ENCODE data around the gene ZEB2.

ZEB2 gene

DNA sequence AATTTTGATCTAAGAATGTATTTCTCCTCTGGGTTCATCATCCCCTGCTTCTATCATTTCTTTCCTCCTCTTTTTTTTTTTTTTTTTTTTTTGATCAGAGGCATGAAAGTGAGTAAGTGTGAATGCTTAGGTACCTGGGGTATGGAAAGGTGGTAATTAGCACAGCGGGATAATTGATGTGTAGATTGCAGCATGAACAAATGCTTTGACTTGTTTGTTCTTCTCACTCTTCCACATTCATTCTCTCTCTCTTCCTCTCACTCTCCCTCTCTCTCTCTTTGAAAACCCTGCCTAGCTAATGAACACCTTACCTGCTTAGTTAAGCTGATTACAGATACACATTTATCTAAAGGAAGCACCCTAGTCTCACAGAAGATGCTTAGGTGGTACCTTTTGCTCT, 74.7 kb downstream of the ZEB2 start:
- Histone ChIP-seq H3K9ac (ENCODE audit: low read length) (no peak overlapping the region), H3K4me2 (ENCODE audit: low read depth, low read length, poor library complexity, severe bottlenecking) (no peak overlapping the region), H2AFZ (ENCODE audit: low read depth, low read length, severe bottlenecking) (no peak overlapping the region), H3K79me2 (ENCODE audit: insufficient read depth, low read length) (no peaks in the 10 kb centered on the region), H3K4me3 (ENCODE audit: insufficient read depth, low read length, poor library complexity, severe bottlenecking) (no peak overlapping the region), H3K9me3 (ENCODE audit: insufficient read depth, low read length) (no peaks in the 10 kb centered on the region), H3K9me2 (replicated peaks; ENCODE audit: insufficient read depth, low read length) (no peaks in the 10 kb centered on the region), H3K27ac (ENCODE audit: low read depth, low read length) (no peak overlapping the region), H3K36me3 (ENCODE audit: low read length) (no peaks in the 10 kb centered on the region), H3F3A (ENCODE audit: insufficient read depth) (no peaks in the 10 kb centered on the region), H4K20me1 (ENCODE audit: low read depth, low read length) (no peaks in the 10 kb centered on the region), H3K27me3 (ENCODE audit: low read length) (no peaks in the 10 kb centered on the region)
- TF ChIP-seq EZH2phosphoT487 (conservative IDR thresholded peaks at IDR 0.05; ENCODE audit: low read length): no peak
- TF ChIP-seq, protein P1, sequence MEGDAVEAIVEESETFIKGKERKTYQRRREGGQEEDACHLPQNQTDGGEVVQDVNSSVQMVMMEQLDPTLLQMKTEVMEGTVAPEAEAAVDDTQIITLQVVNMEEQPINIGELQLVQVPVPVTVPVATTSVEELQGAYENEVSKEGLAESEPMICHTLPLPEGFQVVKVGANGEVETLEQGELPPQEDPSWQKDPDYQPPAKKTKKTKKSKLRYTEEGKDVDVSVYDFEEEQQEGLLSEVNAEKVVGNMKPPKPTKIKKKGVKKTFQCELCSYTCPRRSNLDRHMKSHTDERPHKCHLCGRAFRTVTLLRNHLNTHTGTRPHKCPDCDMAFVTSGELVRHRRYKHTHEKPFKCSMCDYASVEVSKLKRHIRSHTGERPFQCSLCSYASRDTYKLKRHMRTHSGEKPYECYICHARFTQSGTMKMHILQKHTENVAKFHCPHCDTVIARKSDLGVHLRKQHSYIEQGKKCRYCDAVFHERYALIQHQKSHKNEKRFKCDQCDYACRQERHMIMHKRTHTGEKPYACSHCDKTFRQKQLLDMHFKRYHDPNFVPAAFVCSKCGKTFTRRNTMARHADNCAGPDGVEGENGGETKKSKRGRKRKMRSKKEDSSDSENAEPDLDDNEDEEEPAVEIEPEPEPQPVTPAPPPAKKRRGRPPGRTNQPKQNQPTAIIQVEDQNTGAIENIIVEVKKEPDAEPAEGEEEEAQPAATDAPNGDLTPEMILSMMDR (IDR thresholded peaks at IDR 0.05; ENCODE audit: insufficient read depth, low read length, poor library complexity, severe bottlenecking): no peak

DNA sequence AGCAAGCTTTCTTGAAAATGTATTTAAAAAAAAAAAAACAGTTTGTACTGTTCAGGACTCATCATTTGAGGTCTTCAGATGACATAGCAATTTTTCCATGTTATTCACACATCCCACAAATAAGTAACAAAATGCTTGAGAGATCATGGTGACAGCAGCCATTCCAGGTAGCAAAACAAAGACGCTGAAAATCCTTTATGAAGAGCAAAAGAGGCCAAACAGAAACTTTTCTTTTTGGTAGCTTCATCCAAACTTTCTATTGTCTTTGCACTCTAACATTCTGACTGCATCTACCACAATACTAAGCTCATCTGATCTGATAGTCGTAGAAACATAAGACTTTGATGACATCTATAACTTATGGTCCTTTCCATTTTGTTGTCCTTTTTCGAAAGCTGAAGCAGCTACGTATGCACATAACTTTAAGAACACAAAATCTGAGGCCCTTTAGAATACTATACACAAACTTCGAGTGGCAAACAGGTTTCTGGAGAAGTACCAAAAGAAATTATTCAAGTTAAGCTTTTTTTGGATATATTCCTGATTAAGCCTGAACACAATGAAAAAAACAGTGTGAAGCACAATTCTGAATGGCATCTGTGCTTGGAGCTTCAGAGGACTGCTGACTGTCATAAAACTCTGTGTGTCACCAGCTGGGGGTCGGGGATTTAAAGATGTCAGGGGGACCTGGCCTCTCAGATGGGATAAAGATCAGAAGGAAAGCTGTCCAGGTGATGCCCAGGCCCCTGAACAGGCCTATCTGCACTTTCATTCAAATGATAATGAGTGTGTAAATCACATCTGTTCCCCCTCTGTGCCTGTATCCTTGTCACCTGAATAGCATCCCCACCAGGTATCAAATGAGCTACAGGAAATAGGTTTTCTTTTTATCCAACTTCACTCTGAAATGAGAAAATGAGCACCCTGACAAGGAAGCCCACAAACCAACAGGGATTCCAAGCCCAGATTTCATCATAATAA, 75.8 kb downstream of the ZEB2 start:
- H3K4me2 ChIP-seq (ENCODE audit: low read depth, low read length, poor library complexity, severe bottlenecking): no peak overlapping the region
- H3K27ac ChIP-seq (ENCODE audit: low read depth, low read length): no peak overlapping the region
- no peak overlapping the region for H3K4me3 ChIP-seq (ENCODE audit: insufficient read depth, low read length, poor library complexity, severe bottlenecking)

DNA sequence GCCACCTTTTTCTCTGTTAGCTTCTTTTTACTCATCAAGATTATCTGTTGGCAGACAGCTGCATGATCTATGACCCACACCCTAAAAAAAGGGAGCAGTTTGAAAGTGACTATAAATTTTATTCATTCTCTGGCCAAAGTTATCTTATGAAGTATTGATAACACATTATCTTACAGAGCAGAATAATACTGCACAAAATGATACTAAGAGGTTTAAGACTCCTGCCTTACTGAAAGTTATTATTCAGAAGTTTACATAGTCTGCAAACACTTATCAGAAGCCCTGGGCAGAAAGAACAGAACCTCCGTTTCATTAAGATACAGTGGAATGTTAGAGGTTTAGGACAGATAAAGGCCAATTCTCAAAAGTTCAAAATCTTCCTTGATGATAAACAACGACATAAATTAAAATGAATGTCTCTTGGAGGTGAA, 78.2 kb downstream of the ZEB2 start:
- TF ChIP-seq EZH2phosphoT487 (conservative IDR thresholded peaks at IDR 0.05; ENCODE audit: low read length): no peak
- TF ChIP-seq, protein P1 (IDR thresholded peaks at IDR 0.05; ENCODE audit: insufficient read depth, low read length, poor library complexity, severe bottlenecking): no peak
- H3K27ac ChIP-seq (ENCODE audit: low read depth, low read length): no peak overlapping the region
- no peaks in the 10 kb centered on the region for H3K9me3 ChIP-seq (ENCODE audit: insufficient read depth, low read length)

More for the DNA sequence above, 75.8 kb downstream of the ZEB2 start:
- TF ChIP-seq, protein P1 (IDR thresholded peaks at IDR 0.05; ENCODE audit: insufficient read depth, low read length, poor library complexity, severe bottlenecking): no peak
- no peak for TF ChIP-seq EZH2phosphoT487 (conservative IDR thresholded peaks at IDR 0.05; ENCODE audit: low read length)
- Histone ChIP-seq H3K36me3 (ENCODE audit: low read length) (no peaks in the 10 kb centered on the region), H4K20me1 (ENCODE audit: low read depth, low read length) (no peaks in the 10 kb centered on the region), H3K27me3 (ENCODE audit: low read length) (no peaks in the 10 kb centered on the region), H3K79me2 (ENCODE audit: insufficient read depth, low read length) (no peaks in the 10 kb centered on the region), H3F3A (ENCODE audit: insufficient read depth) (no peaks in the 10 kb centered on the region), H3K9me3 (ENCODE audit: insufficient read depth, low read length) (no peaks in the 10 kb centered on the region), H3K9me2 (replicated peaks; ENCODE audit: insufficient read depth, low read length) (no peaks in the 10 kb centered on the region), H3K9ac (ENCODE audit: low read length) (no peak overlapping the region), H2AFZ (ENCODE audit: low read depth, low read length, severe bottlenecking) (no peak overlapping the region)

More for the DNA sequence above, 78.2 kb downstream of the ZEB2 start:
- Histone ChIP-seq H3K4me3 (ENCODE audit: insufficient read depth, low read length, poor library complexity, severe bottlenecking) (no peak overlapping the region), H2AFZ (ENCODE audit: low read depth, low read length, severe bottlenecking) (no peak overlapping the region), H3K27me3 (ENCODE audit: low read length) (no peaks in the 10 kb centered on the region), H3K79me2 (ENCODE audit: insufficient read depth, low read length) (no peaks in the 10 kb centered on the region), H4K20me1 (ENCODE audit: low read depth, low read length) (no peaks in the 10 kb centered on the region), H3F3A (ENCODE audit: insufficient read depth) (no peaks in the 10 kb centered on the region), H3K9ac (ENCODE audit: low read length) (no peak overlapping the region), H3K9me2 (replicated peaks; ENCODE audit: insufficient read depth, low read length) (no peaks in the 10 kb centered on the region), H3K36me3 (ENCODE audit: low read length) (no peaks in the 10 kb centered on the region), H3K4me2 (ENCODE audit: low read depth, low read length, poor library complexity, severe bottlenecking) (no peak overlapping the region)

All from SU-DHL-6 (cell line).